Measurements from ENCODE around the gene PIK3C3.
A peak's percentile ranks its signal among the peaks of the same experiment; 100 is the strongest.

Gene PIK3C3

DNA sequence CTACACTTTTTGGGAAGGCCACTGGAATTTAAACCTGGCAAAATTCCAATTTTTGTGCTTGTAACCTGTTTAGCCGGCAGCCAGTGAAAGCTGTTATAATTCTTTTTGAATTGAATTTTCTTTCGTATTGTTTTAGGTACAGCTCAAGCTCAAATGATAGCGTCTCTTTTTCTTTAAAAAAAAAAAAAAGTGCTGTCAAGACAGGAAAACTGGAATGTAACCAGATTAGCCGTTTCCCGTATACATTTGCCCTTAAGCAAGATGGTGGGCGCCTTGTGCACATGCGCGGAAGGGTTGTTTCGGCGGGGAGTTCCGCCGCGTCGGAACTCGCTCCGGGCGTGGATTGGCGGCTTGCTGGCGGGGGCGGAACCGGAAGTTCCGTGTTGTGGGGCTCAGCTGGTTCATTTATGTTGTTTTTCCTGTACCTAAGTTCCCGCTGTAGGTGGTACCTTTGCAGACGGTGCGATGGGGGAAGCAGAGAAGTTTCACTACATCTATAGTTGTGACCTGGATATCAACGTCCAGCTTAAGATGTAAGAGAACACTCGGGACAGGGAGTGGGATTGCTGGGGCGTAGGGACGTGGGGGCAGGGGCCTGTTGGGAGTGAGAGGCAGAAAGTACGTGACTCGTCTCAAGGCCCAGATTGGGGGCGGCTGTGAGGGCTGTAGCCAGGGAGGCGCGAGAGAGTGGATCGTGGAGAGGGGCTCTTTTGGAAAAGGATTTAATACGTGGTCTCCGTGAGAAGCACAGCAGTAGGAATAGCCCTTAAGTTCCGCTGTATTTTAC is at the start of gene PIK3C3:
Gene PIK3C3, plus strand, starts transcription at position 408 of the 787 bp plus-strand sequence. Its CDS starts 58 bp downstream, at position 466.
- peak; percentile 92 to 95 for ATAC-seq

DNA sequence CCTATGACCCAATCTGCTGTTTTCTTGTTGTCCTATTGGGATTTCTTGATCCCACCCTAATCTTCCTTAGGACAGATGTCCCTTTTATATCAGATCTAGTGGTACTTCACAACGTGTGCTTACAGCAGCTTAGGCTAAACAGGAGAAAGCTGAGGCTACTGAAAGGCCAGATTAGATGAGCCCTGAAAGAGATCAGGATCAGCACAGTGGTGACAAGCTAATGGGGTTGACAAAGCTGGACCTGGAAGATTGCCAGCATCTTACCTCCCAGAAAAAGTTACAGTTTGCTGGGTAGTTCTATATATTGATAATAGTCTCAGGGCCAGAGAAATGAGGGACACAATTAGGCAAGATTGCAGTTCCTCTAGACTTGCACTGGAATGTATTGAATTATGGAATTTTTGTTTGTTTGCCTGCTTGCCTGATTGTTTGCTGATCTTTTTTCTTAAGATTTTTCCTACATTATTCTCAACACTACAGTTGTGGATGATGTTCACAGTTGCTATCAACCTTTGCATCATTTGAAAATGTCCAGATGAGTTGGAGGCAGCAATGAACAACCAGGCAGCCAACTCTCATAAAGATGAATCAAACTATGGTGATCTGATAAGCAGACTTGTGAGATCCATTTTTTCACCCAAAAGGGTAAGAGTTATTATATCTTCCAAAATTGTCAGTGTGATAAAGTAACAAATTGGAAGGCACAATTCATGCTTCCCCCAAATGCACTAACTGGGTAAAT is 49.1 kb upstream of the PIK3C3 start:
- peak; percentile 31 to 37 for ATAC-seq

DNA sequence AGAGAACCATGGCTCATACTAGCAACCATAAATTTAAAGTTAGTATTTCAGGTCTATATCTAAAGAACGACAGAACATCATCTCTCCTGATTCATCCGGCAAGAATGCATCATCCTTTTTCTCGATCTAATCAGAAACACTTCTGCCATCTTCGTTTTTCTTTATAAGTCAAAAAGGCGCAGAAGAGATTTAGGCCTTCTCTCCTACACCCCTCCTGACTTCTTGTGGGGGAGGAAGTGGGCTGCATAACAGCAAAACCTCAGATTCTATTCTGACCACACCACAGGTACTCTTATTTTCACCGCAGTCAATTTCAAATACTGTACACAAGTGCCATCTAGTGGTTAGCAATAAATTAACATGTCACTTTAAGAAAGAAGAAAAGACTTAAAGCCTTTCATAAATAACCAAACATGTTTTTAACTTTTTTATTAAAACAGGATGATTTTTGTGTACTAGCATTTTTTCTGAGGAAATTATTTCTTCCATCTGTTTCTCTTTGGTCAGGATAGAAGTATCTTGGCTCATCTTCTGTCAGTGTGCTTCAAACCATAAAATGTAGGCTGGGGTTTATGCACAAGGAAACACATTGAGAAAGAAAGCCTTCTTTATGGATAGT is 48.4 kb upstream of the PIK3C3 start:
- ATAC-seq = peak; percentile 92 to 93

DNA sequence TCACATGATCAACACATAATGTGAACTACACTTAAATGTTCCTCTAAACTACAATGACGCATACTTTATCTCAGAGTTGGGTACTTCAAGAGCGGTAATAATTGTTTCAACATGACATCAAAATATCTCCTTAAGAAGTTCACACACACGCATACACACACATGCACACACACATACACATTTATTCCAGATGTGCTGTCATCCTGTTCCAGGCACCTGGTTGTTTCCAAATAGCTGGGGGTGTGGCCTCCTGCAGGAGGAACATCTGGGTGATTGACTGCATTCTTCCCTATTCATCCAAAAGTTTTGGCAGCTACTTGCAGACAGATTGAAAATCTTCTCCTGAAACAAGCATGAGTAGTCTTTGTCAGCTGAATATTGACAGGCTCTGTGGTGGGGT is 37.9 kb upstream of the PIK3C3 start:
- ATAC-seq = no peak

DNA sequence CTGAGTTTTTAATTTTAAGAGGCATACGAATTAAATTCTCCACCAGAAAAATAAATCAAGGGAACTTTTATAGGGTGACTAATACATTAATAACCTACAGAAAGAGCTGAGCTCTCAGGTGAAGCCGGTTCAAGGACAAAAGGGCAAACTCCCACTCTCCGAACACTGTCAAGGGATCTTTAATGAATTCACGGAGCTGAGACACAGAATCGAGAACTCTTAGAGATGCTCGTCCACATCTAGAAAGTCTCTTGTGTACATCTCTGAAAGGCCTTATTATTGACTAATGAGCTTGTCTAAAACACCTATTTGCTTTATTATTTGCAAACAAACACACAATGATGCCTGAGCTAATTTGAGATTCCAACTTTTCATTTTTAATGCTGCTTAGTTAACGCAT is 33.3 kb upstream of the PIK3C3 start:
- no peak for ATAC-seq

DNA sequence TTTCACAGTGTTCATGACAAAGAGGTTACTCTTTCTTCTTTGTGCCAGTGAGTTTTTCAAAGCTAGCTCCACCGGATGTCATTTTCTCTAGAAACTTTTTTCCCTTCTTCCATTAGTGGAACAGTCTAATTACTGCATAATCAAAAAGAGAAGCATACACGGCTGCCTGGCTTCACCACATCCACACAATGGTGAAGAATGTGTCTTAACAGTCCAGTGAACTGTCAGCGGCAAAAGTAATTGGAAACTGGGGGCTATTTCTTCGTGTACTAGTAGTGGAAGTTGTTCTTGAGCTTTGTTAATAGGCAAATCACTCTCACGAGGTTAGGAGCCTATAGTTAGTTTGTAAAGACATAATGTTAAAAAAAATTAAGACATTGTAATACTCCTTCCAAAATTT is 32.9 kb upstream of the PIK3C3 start:
- ATAC-seq = no peak

DNA sequence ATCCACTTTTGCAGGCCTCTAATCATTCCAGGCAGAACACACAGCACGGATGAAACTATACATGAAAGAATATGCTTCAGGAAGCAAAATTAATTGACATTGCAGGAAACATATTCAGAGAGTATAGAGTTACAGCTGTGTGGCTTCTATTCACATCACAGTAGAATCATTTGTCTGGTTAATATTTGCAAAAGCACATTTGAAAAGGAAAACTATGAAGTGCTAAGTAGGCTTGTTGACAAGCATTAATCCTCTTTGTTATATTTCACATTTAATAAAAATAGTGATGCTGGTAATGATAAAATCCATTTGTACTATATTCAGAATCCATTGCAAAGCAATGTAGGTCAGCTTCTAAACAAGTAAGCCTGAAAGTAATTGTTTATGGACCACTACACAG is 32.2 kb upstream of the PIK3C3 start:
- ATAC-seq = no peak

DNA sequence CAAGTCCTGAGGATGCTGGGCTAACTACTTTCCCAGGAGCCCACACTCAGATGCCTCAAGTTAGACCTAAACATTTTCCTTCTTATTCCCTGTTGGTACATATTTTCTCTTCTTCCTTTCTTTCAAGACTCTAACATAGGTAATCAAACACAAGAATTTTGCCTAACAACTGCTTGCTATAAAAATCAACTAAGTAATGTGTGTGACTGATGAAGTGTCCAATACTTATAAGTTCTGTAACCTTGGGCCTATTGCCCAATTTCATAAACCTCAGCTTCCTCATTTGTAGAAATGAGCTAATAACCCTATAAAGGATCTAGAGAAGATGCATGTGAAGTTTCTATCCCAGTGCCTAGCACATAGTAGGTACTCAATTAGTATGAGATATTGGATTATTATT is 31.6 kb upstream of the PIK3C3 start:
- ATAC-seq = no peak

DNA sequence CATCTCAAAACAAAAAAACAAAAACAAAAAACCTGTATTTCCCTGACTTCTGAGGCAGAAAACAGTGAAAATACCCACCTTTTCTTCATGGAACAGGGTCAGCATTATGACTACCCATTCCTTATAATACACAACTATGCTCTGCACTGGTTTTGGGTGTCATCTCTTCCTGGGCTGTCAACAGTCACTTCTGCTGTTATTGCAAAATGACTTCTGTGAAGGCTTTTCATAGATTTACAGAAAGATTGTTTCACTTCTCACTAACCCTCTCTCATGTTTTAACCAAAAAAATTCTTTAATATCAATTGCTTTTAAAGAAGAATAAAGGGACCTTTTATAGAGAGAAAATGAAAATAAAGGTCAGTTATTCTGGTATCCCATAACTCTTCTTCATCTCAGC is 26.5 kb upstream of the PIK3C3 start:
- ATAC-seq = no peak

DNA sequence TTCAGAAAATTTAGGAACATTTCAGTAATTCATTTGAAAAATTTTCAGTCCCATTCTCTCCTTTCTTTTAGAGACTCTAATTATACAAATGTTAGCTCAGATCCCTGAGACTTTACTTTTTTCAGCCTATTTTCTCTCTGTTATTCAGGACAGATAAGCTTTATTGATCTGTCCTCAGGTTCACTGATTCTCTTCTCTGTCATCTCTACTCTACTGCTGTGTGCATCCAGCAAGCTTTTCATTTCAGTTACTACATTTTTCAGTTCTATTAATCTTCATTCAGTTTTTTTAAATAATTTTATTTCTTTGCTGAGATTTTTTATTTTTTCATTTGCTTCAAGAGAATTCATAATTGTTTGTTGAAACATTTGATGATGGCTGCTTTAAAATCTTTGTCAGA is 22.1 kb upstream of the PIK3C3 start:
- no peak for ATAC-seq

DNA sequence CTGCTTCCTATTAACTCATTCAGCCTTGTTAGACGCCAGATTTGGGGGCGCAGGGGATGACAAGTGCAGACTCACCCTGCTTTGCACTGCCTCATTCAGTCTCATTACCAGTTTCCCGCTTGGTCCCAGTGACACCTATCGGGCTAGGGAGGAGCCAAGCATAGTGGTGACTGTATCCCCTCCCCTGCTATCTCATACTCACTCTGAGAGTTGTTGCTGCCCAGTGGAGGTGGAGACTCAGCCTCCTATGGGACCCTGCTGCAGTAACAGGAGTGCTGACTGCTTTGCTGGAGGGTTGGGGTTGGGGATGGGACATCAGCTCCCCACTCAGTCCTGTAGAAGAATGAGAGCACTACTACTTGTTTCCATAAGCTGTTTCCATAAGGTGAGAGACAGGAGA is 21.3 kb upstream of the PIK3C3 start:
- ATAC-seq = no peak

DNA sequence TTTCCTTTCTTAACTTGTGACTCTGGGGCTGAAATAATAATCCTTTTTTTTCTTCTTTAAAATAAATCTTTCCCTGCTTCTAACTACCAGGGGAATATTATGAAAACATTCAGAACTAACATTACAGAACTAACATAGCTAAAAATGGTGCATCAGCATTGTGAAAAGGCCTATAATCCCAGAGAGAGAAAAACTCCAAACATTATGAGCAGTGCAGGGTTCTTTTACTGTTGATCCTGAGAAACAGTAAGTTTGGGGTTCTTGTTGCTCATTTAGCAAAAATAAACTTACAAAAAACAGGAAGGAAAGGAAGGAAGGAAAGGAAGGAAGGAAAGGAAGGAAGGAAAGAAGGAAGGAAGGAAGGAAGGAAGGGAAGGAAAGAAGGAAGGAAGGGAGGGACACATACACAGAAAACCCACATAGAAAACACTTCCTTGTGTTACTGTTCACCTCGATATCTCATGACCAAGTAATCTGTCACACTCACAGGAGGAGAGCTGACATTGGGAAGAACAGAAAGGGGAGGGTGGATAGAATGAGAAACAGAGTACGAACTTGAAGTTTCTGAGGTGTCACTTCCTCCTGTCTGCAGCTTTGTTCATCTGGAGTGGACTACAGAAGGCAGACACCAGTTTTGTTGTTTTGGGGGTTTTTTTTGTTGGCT is 18.4 kb upstream of the PIK3C3 start:
- no peak for ATAC-seq

DNA sequence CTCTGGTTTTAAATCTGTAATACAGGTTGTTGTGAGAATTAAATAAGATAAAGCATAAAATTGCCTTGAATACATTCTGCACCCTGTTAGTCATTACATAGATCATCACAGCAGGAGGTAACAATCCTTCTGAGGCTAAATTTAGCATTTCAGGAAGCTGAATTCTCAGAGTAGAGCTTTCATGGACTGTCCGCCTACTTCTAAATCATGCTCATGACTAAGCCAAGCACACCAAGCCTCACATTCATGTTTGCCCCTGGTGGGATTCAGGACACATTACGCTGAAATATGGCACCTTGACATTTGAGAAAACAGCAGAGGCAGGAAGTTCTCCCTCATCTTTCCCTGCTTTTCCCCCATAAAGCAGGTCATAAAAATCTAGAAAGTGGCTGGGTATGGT is 16.6 kb upstream of the PIK3C3 start:
- ATAC-seq = peak in 1 of 2 donors; percentile 55

DNA sequence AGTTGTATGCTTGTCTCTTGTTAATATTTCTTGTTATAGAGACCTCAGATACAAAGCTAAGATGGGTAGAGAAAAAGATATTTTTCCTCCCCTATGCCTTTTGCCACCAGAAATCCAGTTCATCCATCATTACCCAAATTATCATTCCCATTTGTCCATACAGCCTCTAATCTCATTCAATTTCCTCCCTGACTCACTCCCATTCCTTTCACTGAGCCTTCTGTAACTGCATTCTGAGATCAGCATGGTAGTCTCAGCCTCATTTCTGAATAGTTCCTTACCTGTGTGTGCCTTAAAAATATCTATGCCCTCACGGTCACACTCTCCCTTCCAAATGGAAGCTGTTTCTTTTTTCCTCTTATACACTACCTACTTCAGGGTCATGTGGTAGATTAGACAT is 15.7 kb upstream of the PIK3C3 start:
- ATAC-seq = no peak

DNA sequence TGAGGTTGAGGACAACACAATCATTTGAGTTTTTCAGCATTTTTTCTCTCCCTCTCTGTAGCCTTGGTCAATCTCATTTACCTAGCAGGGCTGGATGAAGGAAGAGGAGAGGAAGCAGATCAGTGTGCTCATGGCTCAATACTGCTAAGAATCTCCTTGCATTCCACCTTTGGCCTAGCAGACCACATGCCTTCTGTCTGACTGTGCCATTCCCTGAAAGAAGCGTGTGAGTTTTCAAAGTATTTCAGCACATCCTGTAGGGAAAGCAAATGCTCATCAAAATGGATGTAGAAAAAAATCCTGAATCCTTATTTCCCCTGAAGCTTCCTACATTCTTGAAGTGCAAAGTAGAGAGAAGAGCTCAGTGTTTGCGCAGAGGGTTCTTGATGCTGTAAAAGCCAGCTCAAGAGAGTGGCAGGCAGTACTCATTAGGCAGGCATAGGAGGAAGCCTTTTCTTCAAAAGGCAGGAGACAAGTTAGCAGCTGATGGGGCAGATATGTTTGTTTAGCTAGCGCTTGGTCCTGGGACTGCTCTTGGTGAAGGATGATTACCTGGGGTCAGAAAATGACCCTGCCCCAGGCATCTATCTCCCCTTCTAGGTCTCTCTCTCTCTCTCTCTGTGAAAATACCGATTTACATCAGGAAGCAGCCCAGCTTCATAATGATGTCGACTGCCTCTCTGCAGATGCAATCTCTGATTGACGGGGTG is 14.4 kb upstream of the PIK3C3 start:
- no peak for ATAC-seq

DNA sequence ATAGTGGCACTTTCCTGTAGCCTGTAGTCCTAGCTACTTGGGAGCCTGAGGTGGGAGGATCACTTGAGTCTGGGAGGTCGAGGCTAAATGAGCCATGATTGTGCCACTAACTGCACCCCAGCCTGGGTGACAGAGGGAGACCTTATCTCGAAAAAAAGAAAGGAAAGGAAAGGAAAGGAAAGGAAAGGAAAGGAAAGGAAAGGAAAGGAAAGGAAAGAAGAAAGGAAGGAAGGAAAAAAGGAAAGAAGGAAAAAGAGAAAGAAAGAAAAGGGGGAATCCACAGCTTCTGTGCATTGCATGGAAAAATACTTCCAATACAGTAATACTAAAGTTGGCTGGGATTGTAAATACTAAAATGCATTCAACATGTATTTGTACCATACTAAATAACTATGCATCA is 12.8 kb upstream of the PIK3C3 start:
- ATAC-seq = no peak

DNA sequence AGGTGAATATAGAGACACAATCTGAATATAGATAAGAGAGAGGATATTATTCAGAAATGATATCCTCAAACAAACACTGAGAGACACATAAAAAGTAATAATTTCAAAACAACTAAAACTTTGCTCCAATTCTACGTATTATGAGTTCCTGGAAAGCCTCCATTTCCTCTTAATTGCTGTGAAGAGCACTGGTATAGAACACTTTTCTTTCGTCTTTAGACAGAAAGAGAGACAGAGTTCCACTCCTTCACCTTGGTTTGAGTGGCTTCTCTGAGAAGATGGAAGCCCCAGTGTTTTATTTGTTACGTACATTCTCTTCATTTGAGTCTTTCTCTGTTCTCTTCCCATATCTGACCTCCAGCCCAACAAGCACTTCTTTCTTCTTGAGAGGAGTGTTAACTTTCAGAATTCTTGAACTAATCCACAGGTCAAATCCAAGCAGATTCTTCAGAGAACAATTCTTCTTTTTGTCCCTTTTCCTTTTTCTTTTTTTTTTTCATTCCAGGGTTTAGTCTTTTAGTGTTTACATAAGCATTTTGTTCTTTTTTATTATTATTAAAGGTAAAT is 6.4 kb upstream of the PIK3C3 start:
- peak in 1 of 2 donors; percentile 19 for ATAC-seq

DNA sequence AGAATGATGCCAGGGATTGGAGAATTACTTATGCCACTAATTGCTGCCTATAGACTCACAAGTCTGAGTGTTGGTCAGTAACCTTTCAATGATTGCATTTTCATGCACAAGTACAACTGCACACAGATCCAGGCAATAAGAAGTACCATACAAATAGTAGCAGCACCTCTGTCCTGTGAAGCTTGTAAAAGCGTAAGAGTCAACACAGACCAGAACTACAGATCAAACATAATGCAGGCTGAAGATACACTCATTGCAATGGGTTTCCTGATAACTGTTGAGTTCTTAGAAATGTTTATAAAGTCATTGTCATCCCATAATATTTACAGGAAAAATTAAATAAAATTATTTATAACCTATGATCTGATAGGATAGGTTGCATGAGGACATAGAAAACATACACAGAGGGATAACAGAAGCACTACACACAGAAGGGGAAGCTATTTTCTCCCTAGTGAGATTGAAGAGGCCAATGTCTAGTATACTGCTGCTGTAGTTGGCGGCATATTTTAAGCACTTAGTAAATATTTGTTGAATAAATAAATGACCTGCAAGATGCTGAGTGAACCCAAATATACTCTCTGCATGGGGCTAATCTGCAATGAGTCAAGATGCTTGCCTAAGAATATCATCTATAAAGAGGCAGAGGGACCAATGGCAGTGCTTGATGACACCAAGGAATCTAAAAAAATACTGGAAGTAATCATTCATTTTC is 5.7 kb upstream of the PIK3C3 start:
- no peak for ATAC-seq

DNA sequence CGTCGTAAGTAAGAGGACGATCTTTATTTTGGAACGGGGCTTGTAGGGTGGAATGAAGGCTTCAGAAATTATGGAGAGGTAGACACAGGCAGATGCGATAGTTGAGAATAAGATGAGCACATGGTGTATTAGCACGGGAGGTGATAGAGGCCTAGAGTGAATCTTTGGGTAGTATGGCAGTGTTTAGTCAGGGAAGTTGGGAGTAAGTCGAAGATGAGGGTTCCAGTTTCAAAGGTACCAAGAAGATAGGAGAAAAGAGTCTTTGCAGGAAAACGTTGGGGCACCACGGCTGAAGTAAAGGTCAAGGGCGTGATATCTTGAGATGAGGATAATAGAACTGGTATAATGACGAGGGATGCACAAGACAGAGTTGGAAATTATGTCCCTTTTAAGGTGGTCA is 654 bp downstream of the PIK3C3 start:
- ATAC-seq = no peak

DNA sequence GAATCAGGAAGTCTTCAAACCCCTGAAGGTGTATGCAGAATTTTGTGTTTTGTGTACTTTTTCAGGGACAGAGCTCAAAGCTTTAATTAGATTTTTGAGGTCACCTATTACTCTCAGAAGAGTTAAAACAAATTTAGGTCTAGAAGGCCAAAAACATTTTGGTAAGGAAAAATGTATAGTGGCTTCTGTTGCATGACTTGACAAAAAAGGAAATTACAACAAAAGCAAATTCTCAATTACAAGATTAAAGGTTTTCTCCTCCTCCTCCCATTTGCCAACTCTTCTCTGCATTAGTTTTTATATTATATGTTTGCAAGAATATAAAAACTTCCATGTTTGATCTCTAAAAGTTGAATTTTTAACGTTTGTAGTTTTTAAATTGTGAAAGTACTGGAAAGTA is 4.0 kb downstream of the PIK3C3 start:
- ATAC-seq = no peak

DNA sequence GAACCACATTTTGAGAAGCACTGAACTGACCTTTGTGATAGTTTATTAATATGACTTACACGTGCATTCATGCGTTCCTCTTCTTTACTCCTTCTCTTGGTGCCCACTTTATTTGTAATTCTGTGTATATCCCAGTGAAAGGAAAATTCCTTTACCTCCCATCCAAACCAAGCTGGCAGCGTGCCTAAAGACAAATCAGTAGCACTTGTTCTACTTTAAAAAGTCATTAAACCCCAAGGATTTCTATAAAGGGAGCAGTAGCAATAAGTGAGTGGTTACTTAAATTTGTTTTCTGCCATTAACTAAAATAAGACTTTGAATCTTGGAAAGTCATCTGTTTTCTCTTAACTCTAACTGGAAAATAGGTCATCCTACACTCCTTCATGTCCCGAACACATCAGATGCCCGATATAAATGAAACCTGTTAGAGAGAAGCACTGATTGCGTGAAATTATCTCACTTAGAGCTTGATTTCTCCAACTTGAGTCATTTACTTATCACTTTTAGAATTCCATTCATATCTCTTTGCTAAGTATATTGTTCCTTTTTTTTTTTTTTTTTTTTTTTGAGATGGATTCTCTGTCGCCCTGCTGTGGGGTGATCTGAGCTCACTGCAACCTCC is 10.7 kb downstream of the PIK3C3 start:
- ATAC-seq = no peak

Measured in activated CD4-positive, CD25-positive, alpha-beta regulatory T cell treated with anti-CD3 and anti-CD28 coated beads, Interleukin-2, amount 50 U/mL, for 24 hours (primary cell).